ENCODE data around the gene TTC24. TPM values are rescaled to one million over a fixed set of nuclear protein-coding genes. Genes with fewer than 3 reads are reported as not detected.

The TTC24 gene
- total and polyA plus RNA-seq, 10 of the 15 experiments (the other 5 are each of a cell fraction or from before 2014, with no cell fraction given): 0.05 to 6.4 (median 2.9) TPM; not detected in 1

DNA sequence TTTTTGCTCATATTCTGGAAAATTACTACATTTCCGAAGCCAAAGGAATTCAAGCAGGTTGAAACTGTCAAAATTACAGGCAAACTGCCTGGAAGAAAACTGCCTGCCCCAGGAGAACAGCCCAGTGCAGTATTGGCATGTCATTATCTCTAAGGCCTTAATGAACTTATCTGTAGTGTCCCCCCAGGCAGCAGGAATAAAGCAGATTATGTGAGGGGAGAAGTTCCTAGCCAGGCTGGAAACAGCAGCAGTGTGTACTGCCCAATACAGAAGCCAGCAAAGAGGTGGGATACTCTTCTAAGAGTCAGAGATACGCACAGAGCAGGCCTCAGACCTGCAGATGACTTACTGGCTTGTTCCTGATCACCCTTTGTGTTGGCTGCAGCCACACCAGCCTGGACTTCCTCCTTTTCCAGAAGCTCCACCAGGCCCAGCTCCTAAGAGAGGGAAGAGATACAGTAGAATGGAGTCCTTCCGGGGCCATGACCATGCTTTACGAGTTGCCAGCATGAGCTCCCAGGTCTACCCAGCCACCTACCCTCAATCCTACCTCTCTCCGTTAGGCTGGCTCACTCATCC, 18.8 kb upstream of the TTC24 start:
- Histone ChIP-seq H3K27me3 (replicated peaks in 1 of 2; ENCODE audit: control insufficient read depth in 2 of 2, insufficient read depth in 2 of 2, low read length in 1 of 2) (no peaks in the 10 kb centered on the region), H3K4me3 (no peak overlapping the region), H2AFZ (ENCODE audit: control insufficient read depth, low read depth, low read length) (no peak overlapping the region), H3K9me3 (replicated peaks; ENCODE audit: control insufficient read depth, insufficient read depth, low read length) (no peaks in the 10 kb centered on the region), H4K20me1 (ENCODE audit: control insufficient read depth, insufficient read depth) (no peaks in the 10 kb centered on the region), H3K27ac (ENCODE audit: control insufficient read depth, insufficient read depth) (no peak overlapping the region), H3K79me2 (ENCODE audit: control insufficient read depth, insufficient read depth, low read length) (no peaks in the 10 kb centered on the region), H3K9ac (ENCODE audit: control insufficient read depth, insufficient read depth, low read length) (no peak overlapping the region), H3K36me3 (ENCODE audit: control insufficient read depth in 2 of 2, insufficient read depth in 2 of 2, low read length in 1 of 2) (peaks cover 0 to 2% of the 10 kb centered on the region in 2 experiments; a peak in 1 of 4 replicates), H3K4me1 (ENCODE audit: control insufficient read depth, insufficient read depth, low read length) (no peaks in the 10 kb centered on the region), H3K4me2 (ENCODE audit: control insufficient read depth, insufficient read depth) (no peak overlapping the region)
- no TSS peak for BruUV-seq (replicated peaks)
- ChIA-PET POLR2A (interaction anchor here (0.5 kb wide), 1 partner anchor 16 kb away, joined by 5 read pairs; no protein-coding TSS in a partner anchor), RAD21 (ENCODE audit: unreplicated experiment) (no interaction called here), SMC1A (ENCODE audit: uncharacterized antibody, unreplicated experiment) (no interaction called here), CTCF (no interaction called here)
- no peak for TF ChIP-seq HDAC6 (IDR thresholded peaks at IDR 0.05; ENCODE audit: unreplicated experiment)
- TF ChIP-seq ZNF622 (IDR thresholded peaks at IDR 0.05): no peak
- no peak for TF ChIP-seq STAT1 (conservative IDR thresholded peaks at IDR 0.05)
- TF ChIP-seq POLR2AphosphoS5 (IDR thresholded peaks at IDR 0.05; ENCODE audit: low read length): no peak
- TF ChIP-seq CHD4 (IDR thresholded peaks at IDR 0.05): no peak
- no peak for TF ChIP-seq ZSCAN29 (IDR thresholded peaks at IDR 0.05)
- no peak for TF ChIP-seq KDM1A (IDR thresholded peaks at IDR 0.05; ENCODE audit: borderline replicate concordance)
- intact Hi-C loops (cut with micrococcal nuclease; ENCODE audit: unreplicated experiment): no loop called here
- ATAC-seq: no peak
- WGBS (ENCODE audit: insufficient coverage, insufficient replicate concordance, low lambda C conversion rate, missing lambda C conversion rate): 64% methylated on average over 5 of the region's 5 CpGs
- no peak for FAIRE-seq
- in situ Hi-C loops (cut with MboI): no loop called here
- no peak for DNase-seq (ENCODE audit: low read depth, low spot score)

- no peak overlapping the region for H3K27ac ChIP-seq (ENCODE audit: control insufficient read depth, insufficient read depth)
- H3K4me3 ChIP-seq: no peak overlapping the region
- ATAC-seq (no peak; the same call in 2 of the 3 replicates), DNase-seq (ENCODE audit: low read depth, low spot score) (no peak), FAIRE-seq (no peak)
- RAD21 ChIA-PET (ENCODE audit: unreplicated experiment): interaction anchor here (0.6 kb wide), 1 partner anchor 39 kb away, joined by 3 read pairs; no protein-coding TSS in a partner anchor
- CTCF ChIA-PET: interaction anchor here (1.0 to 1.9 kb wide), 2 partner anchors 85 to 119 kb away, joined by 3 to 6 read pairs; no protein-coding TSS in a partner anchor
- no peaks in the 10 kb centered on the region for H4K20me1 ChIP-seq (ENCODE audit: control insufficient read depth, insufficient read depth)
- H3K9ac ChIP-seq (ENCODE audit: control insufficient read depth, insufficient read depth, low read length): no peak overlapping the region
- H2AFZ ChIP-seq (ENCODE audit: control insufficient read depth, low read depth, low read length): no peak overlapping the region
- no peak overlapping the region for H3K4me2 ChIP-seq (ENCODE audit: control insufficient read depth, insufficient read depth)
- no peaks in the 10 kb centered on the region for H3K79me2 ChIP-seq (ENCODE audit: control insufficient read depth, insufficient read depth, low read length)
- TF ChIP-seq, protein P1, sequence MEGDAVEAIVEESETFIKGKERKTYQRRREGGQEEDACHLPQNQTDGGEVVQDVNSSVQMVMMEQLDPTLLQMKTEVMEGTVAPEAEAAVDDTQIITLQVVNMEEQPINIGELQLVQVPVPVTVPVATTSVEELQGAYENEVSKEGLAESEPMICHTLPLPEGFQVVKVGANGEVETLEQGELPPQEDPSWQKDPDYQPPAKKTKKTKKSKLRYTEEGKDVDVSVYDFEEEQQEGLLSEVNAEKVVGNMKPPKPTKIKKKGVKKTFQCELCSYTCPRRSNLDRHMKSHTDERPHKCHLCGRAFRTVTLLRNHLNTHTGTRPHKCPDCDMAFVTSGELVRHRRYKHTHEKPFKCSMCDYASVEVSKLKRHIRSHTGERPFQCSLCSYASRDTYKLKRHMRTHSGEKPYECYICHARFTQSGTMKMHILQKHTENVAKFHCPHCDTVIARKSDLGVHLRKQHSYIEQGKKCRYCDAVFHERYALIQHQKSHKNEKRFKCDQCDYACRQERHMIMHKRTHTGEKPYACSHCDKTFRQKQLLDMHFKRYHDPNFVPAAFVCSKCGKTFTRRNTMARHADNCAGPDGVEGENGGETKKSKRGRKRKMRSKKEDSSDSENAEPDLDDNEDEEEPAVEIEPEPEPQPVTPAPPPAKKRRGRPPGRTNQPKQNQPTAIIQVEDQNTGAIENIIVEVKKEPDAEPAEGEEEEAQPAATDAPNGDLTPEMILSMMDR (IDR thresholded peaks at IDR 0.05 in 2 of 3, conservative IDR thresholded peaks at IDR 0.05 in 1 of 3; ENCODE audit: control insufficient read depth in 2 of 3, extremely low read depth in 1 of 3, insufficient read depth in 1 of 3, low read depth in 3 of 3, low read length in 3 of 3): 0 out of 6 replicates have a peak, but pooled peaks of 1 of the 3 experiments have one; percentile 1
- no peak for TF ChIP-seq USF2 (IDR thresholded peaks at IDR 0.05; ENCODE audit: borderline replicate concordance, low read depth, low read length)
- in situ Hi-C loops (cut with MboI) (no loop called here), intact Hi-C loops (cut with micrococcal nuclease; ENCODE audit: unreplicated experiment) (no loop called here)
- H3K36me3 ChIP-seq (ENCODE audit: control insufficient read depth in 2 of 2, insufficient read depth in 2 of 2, low read length in 1 of 2): no peaks in the 10 kb centered on the region
- no peaks in the 10 kb centered on the region for H3K4me1 ChIP-seq (ENCODE audit: control insufficient read depth, insufficient read depth, low read length)
- no TSS peak for BruUV-seq (replicated peaks)
- no peaks in the 10 kb centered on the region for H3K27me3 ChIP-seq (replicated peaks in 1 of 2; ENCODE audit: control insufficient read depth in 2 of 2, insufficient read depth in 2 of 2, low read length in 1 of 2)
- WGBS (ENCODE audit: insufficient coverage, insufficient replicate concordance, low lambda C conversion rate, missing lambda C conversion rate): 74% methylated on average over 2 of the region's 2 CpGs
- SMC1A ChIA-PET (ENCODE audit: uncharacterized antibody, unreplicated experiment): interaction anchor here (1.0 to 2.7 kb wide), 2 partner anchors 11 to 85 kb away, joined by 3 to 9 read pairs; no protein-coding TSS in a partner anchor
- POLR2A ChIA-PET: interaction anchor here (0.6 kb wide), 1 partner anchor 107 kb away, joined by 3 read pairs; no protein-coding TSS in a partner anchor
- no peaks in the 10 kb centered on the region for H3K9me3 ChIP-seq (replicated peaks; ENCODE audit: control insufficient read depth, insufficient read depth, low read length)
Measured at GRCh38 chr1:156565519-156565918, 14.0 kb upstream of the TTC24 start.

All from GM12878 (cell line).